HG03039 (cell line): ENCODE results near the gene GPR108.

Experiments
- ATAC-seq: cut with Tn5 transposase; IDR thresholded peaks from one replicate; pipeline ENCODE4 v1.9.1; 2021; ENCODE audit warnings: mild to moderate bottlenecking, moderate library complexity; ENCODE audit not compliant: unreplicated experiment

The GPR108 gene

GRCh38 chr19:6737873-6738786, 750 bp upstream of the GPR108 start:
- no peak for ATAC-seq

GRCh38 chr19:6736917-6737283, 480 bp downstream of the GPR108 start:
- ATAC-seq: no peak

DNA sequence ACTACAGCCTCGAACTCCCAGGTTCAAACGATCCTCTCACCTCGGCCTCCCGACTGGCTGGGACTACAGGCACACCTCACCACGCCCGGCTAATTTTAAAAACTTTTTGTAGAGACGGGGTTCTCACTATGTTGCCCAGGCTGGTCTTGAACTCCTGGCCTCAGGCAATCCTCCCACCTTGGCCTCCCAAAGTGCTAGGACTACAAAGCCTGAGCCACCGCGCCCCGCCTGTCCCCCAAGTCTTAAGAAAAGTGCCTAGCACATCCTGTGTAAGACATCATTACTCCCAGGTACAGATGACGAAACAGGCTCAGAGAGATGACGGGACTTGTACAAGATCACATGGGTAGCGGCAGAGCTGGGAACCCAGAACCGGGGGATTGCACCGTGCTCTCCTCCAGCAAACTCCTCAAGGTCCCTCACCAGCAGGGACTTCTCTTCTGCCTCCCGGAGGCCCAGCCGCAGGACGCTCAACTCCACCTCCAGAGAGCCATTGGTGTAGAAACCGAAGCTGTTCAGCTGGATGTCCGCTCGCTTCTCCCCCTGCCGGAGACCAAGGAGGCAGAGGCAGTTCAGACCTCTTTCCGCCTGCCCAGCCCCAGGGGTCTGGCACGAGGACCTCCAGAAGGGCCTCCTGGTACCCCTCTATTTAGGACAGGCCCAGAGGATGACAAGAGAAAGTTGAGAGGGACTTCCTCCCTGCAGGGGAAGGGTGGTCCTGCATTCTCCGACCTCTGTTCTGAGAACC, 1.0 kb downstream of the GPR108 start:
- ATAC-seq: no peak

DNA sequence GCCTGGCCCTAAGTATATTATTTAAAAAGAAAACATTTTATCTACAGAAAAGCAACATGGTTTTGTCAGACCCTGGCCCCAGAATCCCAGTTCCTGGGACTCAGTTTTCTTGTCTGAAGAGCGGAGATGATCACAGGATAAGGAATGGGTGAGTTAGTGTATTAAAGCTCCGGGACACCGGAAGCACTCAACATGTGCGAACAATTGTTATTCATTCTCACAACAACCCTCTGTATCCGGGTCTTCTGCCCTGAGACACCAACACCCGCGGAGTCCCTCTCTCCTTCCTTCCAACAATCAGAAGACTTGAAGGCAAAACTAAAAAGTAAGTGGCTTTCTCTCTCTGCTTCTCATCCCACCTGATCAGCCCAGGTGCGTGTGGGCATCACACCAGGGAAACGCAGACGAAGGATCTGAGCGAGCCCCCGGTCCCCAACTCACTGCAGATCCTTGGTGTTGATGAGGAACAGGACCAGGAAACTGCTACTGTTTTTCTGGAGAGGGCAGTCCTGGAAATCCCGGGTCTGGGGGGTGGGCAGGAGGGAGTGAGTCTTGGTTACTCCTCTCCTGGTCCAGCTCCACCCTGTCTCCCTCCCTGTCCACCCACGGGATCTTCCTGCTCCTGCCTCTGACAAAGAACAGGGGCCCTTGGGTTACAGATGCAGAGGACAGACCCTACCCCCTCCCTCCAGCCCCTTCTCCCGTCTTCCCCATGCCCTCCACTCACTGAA, 2.0 kb downstream of the GPR108 start:
- ATAC-seq: no peak

GRCh38 chr19:6734096-6734696, 3.2 kb downstream of the GPR108 start:
- no peak for ATAC-seq

GRCh38 chr19:6733338-6734095, 3.9 kb downstream of the GPR108 start:
- ATAC-seq: no peak

DNA sequence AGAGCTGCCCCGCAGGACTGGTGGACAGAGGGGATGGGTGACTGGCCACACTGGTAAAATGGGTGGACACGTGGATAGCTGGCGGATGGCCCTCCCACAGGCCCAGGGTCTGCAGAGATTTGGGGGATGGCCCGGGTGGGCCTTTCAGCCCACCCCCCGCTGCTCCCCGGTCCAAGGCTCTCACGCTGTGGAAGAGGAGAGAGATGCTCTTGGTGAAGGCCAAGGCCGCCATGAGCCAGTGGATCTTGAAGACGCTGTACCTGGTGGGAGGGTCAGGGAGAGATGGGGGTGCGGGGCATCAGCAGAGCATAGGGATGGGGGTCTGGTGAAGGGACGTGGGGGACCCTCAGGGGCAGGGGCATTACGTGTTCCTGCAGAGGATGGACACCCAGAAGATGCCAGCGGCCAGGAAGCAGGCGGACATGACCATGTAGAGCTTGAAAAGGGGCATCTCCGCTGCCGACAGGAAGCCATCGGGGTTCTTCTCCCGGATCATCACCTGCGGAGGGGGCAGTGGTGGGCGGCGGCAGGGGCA, 4.5 kb downstream of the GPR108 start:
- ATAC-seq: no peak

GRCh38 chr19:6731822-6732221, 5.6 kb downstream of the GPR108 start:
- no peak for ATAC-seq

GRCh38 chr19:6730941-6731670, 6.3 kb downstream of the GPR108 start:
- no peak for ATAC-seq

- no peak for ATAC-seq
These were observed 7.1 kb downstream of the GPR108 start for GRCh38 chr19:6730153-6730804.

DNA sequence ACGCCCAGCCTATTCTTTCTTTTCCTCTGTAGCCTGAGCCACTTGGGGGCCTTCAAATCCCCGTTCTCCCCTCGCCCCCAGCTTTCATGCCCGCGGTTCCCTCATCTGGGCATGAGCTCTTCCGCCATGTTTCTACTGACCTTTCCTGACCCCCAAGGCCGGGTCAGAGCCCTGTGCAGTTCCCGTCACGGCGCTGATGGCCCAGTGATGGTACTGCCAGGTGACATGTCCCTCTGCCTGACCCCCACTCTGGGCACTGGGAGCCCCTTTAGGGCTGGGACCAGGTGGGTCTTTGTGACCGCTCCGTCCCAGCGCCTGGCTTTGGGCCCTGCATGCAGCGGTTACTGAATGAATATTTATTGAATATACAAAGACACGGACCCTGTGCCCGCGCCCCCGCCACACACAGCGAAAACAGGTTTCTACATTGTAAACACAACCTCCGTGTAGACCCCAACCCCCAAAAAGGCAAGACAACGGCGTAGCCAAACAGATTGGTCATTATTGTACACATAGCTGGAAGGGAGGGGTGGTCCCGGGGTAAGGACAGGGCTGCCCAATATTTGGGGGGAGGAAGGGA, 7.7 kb downstream of the GPR108 start:
- no peak for ATAC-seq

- ATAC-seq: no peak
These were observed 9.0 kb downstream of the GPR108 start for GRCh38 chr19:6728346-6728745.

GRCh38 chr19:6725513-6726231, 11.7 kb downstream of the GPR108 start:
- ATAC-seq: no peak

DNA sequence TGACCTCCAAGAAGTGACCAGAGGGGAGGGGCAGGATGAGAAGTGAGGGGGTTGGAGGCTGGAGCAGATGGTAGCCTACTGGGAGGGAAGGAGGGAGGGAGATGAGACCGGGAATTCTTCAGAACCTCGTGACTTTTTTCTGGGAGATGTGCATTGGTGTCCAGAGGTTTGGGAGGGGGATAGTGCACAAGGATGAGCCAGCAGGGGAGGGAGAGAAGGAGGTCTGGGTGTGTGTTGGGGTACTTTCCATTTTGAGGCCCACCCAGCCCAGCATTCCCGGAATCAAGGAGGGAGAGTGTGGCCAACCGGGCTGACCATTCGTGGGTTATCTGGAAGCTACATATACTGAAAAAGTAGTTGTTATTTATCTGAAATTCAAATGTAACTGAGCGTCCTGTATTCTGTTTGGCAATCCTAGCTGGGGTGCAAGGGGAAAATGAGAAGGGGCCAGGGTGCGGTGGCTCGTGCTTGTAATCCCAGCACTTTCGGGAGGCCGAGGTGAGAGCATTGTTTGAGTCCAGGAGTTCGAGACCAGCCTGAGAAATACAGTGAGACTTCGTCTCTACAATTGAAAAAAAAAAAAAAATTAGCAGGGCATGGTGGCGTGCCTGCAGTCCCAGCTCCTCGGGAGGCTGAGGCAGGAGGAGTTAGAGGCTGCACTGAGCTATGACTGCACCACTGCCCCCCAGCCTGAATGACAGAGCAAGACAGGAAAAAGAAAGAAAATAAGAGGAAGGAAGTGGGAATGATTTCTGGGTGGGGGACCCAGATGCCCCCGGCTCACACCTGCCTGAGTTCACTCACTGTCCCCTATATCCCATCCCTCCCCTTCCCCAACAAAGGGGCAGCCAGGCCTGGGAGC, 12.5 kb downstream of the GPR108 start:
- no peak for ATAC-seq

- no peak for ATAC-seq
These were observed 13.6 kb downstream of the GPR108 start for GRCh38 chr19:6723738-6724137.

DNA sequence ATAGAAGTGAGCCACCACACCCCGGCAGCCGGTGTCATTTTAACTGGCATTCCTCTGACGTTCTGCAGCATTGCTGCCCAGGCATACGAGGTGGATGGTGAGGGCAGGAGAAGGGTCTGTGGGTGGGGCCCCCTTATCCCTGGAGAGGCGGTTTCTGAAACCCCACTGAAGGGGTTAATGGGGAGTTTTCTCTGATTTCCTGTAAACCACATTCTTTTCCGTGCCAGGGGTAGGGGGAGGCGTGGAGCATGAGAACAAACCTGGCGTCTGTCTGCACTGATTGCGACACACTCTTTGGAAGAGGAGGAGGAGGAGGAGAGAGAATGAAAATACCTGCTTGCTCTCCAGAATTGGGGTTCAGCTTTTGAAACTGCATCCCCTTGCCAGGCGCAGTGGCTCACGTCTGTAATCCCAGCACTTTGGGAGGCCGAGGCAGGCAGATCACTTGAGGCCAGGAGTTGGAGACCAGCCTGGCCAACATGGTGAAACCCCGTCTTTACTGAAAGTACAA, 14.2 kb downstream of the GPR108 start:
- ATAC-seq: no peak

GRCh38 chr19:6721773-6722172, 15.6 kb downstream of the GPR108 start:
- no peak for ATAC-seq
